Breast epithelium (tissue), 4 donors: ENCODE measurements around the gene AGER. TPM values are rescaled to one million over a fixed set of nuclear protein-coding genes. Genes with fewer than 3 reads are reported as not detected.
A peak's percentile ranks its signal among the peaks of the same experiment; 100 is the strongest.

Source experiments
- DNase-seq, 2 donors: peaks; one replicate each; pipeline ENCODE4 v3.0.0-alpha.2; 2019; ENCODE audit warnings: low spot score in 2 of 2
- H3K27ac ChIP-seq, 2 donors: fragments of 200-600 bp; sonication (generic) in 1 of 2; one replicate each; pipeline ENCODE4 v1.5.1; 2016 to 2019; ENCODE audit warnings: mild to moderate bottlenecking in 1 of 2
- H3K27me3 ChIP-seq, 2 donors: fragments of 200-600 bp; sonication (generic) in 1 of 2; one replicate each; pipeline versions ENCODE4 v1.5.1 to v1.6.0; 2017 to 2019; ENCODE audit warnings: control low read depth in 1 of 2, mild to moderate bottlenecking in 1 of 2
- H3K36me3 ChIP-seq: fragments of 200-600 bp; one replicate; pipeline ENCODE4 v1.5.1; 2019
- H3K4me1 ChIP-seq, 2 donors: fragments of 200-600 bp; sonication (generic); one replicate each; pipeline ENCODE4 v1.5.1; 2016 to 2019; ENCODE audit warnings: control low read depth in 1 of 2
- H3K4me3 ChIP-seq, 3 donors: fragments of 200-600 bp; sonication (generic); 1 replicate in 2 of 3; 2 replicates in 1 of 3; pipeline ENCODE4 v1.5.1; 2016 to 2019; ENCODE audit warnings: mild to moderate bottlenecking in 3 of 3, moderate library complexity in 2 of 3
- H3K9me3 ChIP-seq, 2 donors: fragments of 200-600 bp; sonication (generic) in 1 of 2; one replicate each; pipeline ENCODE4 v1.5.1; 2016 to 2019; ENCODE audit warnings: control low read depth in 1 of 2
- POLR2A ChIP-seq: fragments of 450-650 bp; IDR thresholded peaks from one replicate; pipeline ENCODE4 v1.6.1; 2016; ENCODE audit warnings: antibody characterized with exemption, mild to moderate bottlenecking, moderate library complexity
- POLR2AphosphoS5 ChIP-seq, 3 donors: sonication (generic); formaldehyde crosslinking; IDR thresholded peaks; one replicate each; pipeline ENCODE4 v1.6.1; 2017; ENCODE audit warnings: antibody characterized with exemption in 3 of 3
- intact Hi-C: fragments of 100-400 bp; cut with DNase I; formaldehyde crosslinking; loops from one replicate; pipeline ENCODE4 v1.15.1; 2023; ENCODE audit warnings: low total_unique reads
- total RNA-seq, 3 donors: library from RNA; depleted of rRNA; stranded (reverse); fragments of >200 nt; gene quantifications; one replicate each; pipeline ENCODE4 v1.1.0, GENCODE V29; 2016
- TF ChIP-seq, protein P1 (sequence below), 3 donors: fragments of 450-650 bp; IDR thresholded peaks; one replicate each; pipeline ENCODE4 v1.5.1; 2016 to 2017; ENCODE audit warnings: antibody characterized with exemption in 3 of 3, mild to moderate bottlenecking in 3 of 3, moderate library complexity in 3 of 3

Gene AGER
- total RNA-seq, 3 donors from 2014 or later: 1.3 to 2.6 (median 1.8) TPM

- Histone ChIP-seq H3K4me1 (no peaks in the 10 kb centered on the region), H3K27ac (peak overlapping the region; percentile 2 to 61), H3K36me3 (no peaks in the 10 kb centered on the region), H3K4me3 (no peak overlapping the region), H3K27me3 (no peaks in the 10 kb centered on the region), H3K9me3 (no peaks in the 10 kb centered on the region)
- TF ChIP-seq, protein P1, sequence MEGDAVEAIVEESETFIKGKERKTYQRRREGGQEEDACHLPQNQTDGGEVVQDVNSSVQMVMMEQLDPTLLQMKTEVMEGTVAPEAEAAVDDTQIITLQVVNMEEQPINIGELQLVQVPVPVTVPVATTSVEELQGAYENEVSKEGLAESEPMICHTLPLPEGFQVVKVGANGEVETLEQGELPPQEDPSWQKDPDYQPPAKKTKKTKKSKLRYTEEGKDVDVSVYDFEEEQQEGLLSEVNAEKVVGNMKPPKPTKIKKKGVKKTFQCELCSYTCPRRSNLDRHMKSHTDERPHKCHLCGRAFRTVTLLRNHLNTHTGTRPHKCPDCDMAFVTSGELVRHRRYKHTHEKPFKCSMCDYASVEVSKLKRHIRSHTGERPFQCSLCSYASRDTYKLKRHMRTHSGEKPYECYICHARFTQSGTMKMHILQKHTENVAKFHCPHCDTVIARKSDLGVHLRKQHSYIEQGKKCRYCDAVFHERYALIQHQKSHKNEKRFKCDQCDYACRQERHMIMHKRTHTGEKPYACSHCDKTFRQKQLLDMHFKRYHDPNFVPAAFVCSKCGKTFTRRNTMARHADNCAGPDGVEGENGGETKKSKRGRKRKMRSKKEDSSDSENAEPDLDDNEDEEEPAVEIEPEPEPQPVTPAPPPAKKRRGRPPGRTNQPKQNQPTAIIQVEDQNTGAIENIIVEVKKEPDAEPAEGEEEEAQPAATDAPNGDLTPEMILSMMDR (IDR thresholded peaks at IDR 0.05): no peak
- no peak for TF ChIP-seq POLR2AphosphoS5 (IDR thresholded peaks at IDR 0.05)
- no peak for TF ChIP-seq POLR2A
- no peak for DNase-seq
- intact Hi-C loops: no loop called here
These were observed 20.3 kb downstream of the AGER start for GRCh38 chr6:32163559-32164258.

DNA sequence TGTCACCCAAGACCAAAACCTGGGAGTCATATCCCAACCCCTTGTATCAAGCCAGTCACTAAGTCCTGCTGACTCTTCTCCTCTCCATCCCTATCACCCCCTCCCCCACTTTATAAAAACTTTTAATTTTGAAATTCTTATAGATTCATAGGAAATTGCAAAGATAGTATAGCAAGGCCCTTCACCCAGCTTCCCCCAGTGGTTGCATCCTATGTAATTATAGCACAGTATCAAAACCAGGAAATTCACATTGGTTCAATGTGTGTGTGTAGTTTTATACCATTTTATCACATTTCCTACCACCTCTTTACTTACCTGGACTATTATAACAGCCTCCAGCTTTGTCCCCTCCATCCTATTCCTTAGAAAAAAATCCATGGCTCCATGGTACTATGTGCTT, 26.0 kb downstream of the AGER start:
- Histone ChIP-seq H3K9me3 (no peaks in the 10 kb centered on the region), H3K27ac (no peak overlapping the region), H3K4me1 (peaks cover 0 to 11% of the 10 kb centered on the region in 2 donors), H3K27me3 (no peaks in the 10 kb centered on the region), H3K4me3 (no peak overlapping the region), H3K36me3 (no peaks in the 10 kb centered on the region)
- intact Hi-C loops: no loop called here
- no peak for TF ChIP-seq POLR2AphosphoS5 (IDR thresholded peaks at IDR 0.05)
- no peak for TF ChIP-seq POLR2A
- no peak for DNase-seq

- H3K9me3 ChIP-seq: no peaks in the 10 kb centered on the region
- no peaks in the 10 kb centered on the region for H3K36me3 ChIP-seq
- H3K4me1 ChIP-seq: peaks cover 0 to 11% of the 10 kb centered on the region in 2 donors
- no peaks in the 10 kb centered on the region for H3K27me3 ChIP-seq
- H3K4me3 ChIP-seq: no peak overlapping the region
- no peak overlapping the region for H3K27ac ChIP-seq
- TF ChIP-seq POLR2AphosphoS5 (IDR thresholded peaks at IDR 0.05) (no peak), POLR2A (no peak)
- TF ChIP-seq, protein P1 (IDR thresholded peaks at IDR 0.05): no peak
- DNase-seq: no peak
- intact Hi-C loops: no loop called here
These were observed 27.2 kb downstream of the AGER start for GRCh38 chr6:32156891-32157290.

DNA sequence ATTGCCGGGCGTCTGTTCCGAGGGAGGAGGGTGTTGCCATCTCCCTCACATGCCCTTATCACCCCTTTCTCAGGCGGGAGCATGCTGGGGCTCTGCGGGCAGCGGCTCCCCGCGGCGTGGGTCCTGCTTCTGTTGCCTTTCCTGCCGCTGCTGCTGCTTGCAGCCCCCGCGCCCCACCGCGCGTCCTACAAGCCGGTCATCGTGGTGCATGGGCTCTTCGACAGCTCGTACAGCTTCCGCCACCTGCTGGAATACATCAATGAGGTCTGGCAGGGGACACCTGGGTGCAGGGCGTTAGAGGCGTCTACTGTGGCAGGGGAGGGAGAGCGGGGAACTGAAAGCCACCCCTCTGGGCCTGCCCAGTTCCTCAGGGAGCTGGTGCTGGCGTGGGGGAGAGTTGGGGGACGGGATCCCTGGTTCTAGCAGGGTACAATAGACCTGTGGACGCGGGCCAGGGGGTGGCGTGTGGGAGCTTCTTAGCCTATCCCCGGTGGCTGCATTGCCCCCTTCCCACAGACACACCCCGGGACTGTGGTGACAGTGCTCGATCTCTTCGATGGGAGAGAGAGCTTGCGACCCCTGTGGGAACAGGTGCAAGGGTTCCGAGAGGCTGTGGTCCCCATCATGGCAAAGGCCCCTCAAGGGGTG, 29.4 kb downstream of the AGER start:
- H3K27me3 ChIP-seq: no peaks in the 10 kb centered on the region
- H3K27ac ChIP-seq: peak overlapping the region; percentile 89 to 98
- H3K36me3 ChIP-seq: no peaks in the 10 kb centered on the region
- H3K9me3 ChIP-seq: no peaks in the 10 kb centered on the region
- DNase-seq: peak; percentile 61 to 69
- TF ChIP-seq, protein P1 (IDR thresholded peaks at IDR 0.05): peak; percentile 39 to 70 (median 50)
- no peak for TF ChIP-seq POLR2A
- intact Hi-C loops: no loop called here
- peaks cover 0 to 11% of the 10 kb centered on the region in 2 donors for H3K4me1 ChIP-seq
- peak overlapping the region; percentile 76 to 84 (median 82) for H3K4me3 ChIP-seq

GRCh38 chr6:32153564-32154513, 30.2 kb downstream of the AGER start, which contains the start of gene PPT2:
TSS of gene PPT2 (plus strand) at chr6:32154141. CDS start at chr6:32154595, 454 bp downstream.
- intact Hi-C loops: no loop called here
- Histone ChIP-seq H3K9me3 (no peaks in the 10 kb centered on the region), H3K4me1 (peaks cover 0 to 11% of the 10 kb centered on the region in 2 donors), H3K27me3 (no peaks in the 10 kb centered on the region), H3K4me3 (peak within 1 kb of the TSS; percentile 76 to 84 (median 82)), H3K27ac (peak within 1 kb of the TSS; percentile 89 to 98), H3K36me3 (no peaks in the 10 kb centered on the region)
- DNase-seq: peak; percentile 84 to 86
- TF ChIP-seq, protein P1 (IDR thresholded peaks at IDR 0.05): peak in 1 of 3 donors; percentile 18
- peak; percentile 17 for TF ChIP-seq POLR2A
- TF ChIP-seq POLR2AphosphoS5 (IDR thresholded peaks at IDR 0.05): peak; percentile 73 to 87 (median 82)
